VCaP (cell line): ENCODE data around the gene NEUROG2.
"Not testable (repeated sequence)": the region's sequence is repeated elsewhere in the genome, so short reads cannot be mapped to it uniquely, and the experiment has no call there.

Source experiments
- H3K27ac ChIP-seq: fragments of 450-650 bp; 2 replicates; pipeline ENCODE4 v1.5.1; 2017
- TF ChIP-seq, protein P1 (sequence below): fragments of 450-650 bp; conservative IDR thresholded peaks from 2 replicates; pipeline ENCODE4 v1.5.1; 2017; ENCODE audit warnings: mild to moderate bottlenecking, moderate library complexity

The NEUROG2 gene

DNA sequence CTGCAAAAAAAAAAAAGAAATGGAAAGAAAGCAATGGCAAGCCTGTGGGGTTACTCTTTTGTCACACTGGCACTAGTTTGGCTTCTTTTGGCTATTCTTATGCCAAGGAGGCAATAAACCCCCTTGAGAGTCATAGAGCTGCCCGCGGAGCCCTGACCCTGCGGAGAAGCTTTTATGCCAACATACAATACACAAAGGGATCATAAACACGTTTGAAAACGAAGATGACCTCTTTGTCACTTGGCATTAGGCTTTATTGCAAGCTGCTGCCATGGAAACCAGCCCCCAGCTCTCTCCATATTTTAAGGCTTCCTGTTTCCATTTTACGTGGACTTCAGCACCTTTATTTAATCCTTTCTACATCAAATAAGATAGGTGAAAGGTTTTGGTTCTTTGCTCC, 7.6 kb downstream of the NEUROG2 start:
- TF ChIP-seq, protein P1, sequence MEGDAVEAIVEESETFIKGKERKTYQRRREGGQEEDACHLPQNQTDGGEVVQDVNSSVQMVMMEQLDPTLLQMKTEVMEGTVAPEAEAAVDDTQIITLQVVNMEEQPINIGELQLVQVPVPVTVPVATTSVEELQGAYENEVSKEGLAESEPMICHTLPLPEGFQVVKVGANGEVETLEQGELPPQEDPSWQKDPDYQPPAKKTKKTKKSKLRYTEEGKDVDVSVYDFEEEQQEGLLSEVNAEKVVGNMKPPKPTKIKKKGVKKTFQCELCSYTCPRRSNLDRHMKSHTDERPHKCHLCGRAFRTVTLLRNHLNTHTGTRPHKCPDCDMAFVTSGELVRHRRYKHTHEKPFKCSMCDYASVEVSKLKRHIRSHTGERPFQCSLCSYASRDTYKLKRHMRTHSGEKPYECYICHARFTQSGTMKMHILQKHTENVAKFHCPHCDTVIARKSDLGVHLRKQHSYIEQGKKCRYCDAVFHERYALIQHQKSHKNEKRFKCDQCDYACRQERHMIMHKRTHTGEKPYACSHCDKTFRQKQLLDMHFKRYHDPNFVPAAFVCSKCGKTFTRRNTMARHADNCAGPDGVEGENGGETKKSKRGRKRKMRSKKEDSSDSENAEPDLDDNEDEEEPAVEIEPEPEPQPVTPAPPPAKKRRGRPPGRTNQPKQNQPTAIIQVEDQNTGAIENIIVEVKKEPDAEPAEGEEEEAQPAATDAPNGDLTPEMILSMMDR: no peak
- H3K27ac ChIP-seq: no peak overlapping the region

DNA sequence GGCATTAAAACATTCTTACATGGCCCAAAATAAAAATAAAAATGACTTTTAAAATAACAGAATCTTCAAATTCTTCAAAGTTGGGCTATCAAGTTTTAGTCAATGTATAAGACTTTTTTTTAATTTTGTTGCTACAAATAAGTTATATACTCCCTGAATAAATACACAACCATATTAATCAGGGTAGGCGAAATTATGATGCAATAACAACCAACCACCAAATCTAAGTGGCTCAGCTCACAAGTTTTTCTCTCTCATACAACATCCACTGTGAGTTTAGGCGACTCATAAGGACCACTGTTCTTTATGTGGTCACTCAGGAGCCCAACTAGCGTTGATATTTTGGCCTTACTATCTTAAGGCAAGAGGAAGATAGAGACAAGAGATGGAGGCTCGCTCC, 11.2 kb downstream of the NEUROG2 start:
- TF ChIP-seq, protein P1: no peak
- no peak overlapping the region for H3K27ac ChIP-seq

DNA sequence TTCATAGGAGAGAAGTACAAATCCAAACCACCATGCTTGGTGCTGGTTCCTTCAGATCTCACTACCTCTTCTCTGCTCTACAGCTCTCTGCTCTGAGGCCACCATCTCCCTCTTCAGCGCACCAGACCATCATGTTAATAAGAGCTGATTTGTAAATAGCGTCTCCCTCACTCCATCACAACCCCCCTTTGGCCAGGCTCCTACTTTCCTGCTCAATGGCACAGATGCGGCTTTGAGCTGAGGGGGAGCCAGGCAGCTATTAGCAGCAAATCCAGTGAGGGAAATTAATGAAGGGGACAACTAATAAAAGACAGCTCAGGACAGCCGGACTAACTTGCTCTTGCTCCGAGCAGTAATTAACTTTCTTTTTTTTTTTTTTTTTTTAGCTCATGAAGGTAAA, 13.1 kb downstream of the NEUROG2 start:
- TF ChIP-seq, protein P1: no peak
- H3K27ac ChIP-seq: no peak overlapping the region

DNA sequence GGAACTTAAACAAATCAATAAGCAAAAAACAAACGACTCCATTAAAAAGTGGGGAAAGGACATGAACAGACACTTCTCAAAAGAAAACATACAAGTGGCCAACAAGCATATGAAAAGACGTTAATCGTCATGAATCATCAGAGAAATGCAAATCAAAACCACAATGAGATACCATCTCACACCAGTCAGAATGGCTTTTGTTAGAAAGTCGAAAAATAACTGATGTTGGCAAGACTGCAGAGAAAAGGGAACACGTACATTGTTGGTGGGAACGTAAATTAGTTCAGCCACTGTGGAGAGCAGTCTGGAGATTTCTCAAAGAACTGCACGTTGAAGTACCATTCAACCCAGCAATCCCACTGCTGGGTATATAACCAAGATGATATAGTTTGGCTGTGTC, 23.7 kb downstream of the NEUROG2 start:
- TF ChIP-seq, protein P1: no peak

DNA sequence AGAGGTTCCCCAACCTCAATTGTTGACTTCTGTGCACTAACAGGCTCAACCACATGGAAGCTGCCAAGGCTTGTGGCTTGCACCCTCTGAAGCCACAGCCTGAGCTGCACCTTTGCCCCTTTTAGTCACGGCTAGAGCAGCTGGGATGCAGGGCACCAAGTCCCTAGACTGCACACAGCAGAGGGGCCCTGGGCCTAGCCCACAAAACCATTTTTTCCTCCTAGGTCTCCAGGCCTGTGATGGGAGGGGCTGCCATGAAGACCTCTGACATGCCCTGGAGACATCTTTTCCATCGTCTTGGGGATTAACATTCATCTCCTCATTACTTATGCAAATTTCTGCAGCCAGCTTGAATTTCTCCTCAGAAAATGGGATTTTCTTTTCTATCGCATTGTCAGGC, 25.2 kb downstream of the NEUROG2 start:
- H3K27ac ChIP-seq: not testable (repeated sequence)

More for the DNA sequence above, 23.7 kb downstream of the NEUROG2 start:
- H3K27ac ChIP-seq: no peak overlapping the region

DNA sequence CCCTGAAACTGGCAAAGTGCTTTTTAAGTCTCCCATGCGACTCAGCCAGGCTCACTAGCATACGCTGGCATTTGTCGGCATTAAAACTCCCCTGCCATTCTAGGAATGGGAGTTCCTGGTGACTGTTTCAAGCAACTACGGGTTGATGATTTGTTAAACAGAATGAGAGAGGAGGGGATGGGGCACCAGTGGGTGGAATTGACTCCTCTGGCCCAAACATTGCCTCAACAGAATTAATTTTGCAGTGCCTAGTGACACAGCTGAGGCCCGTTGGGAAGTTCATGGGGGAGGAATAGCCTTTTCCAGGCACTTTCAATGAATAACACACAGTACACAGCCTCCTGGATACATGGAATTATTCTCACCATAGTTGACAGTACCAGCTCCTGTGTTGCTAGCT, 30.1 kb downstream of the NEUROG2 start:
- TF ChIP-seq, protein P1: no peak
- no peak overlapping the region for H3K27ac ChIP-seq

DNA sequence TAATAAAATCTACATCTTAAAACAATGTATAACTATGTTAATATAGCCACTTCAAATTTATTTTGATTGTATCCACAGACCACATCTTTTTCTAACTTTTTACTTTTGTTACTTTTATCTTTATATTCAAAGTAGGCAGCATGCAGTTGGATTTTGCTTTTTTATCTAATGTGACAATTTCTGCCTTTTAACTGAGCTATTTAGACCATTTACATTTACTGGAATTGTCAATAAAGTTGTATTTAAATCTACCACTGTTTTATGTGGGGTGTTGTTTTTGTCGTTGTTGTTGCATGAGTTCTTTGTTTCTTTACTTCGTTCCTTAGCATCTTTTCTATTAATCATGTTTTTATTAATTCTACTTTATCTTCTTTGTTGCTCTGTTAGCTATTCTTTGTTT, 42.0 kb downstream of the NEUROG2 start:
- no peak overlapping the region for H3K27ac ChIP-seq
- TF ChIP-seq, protein P1: no peak

DNA sequence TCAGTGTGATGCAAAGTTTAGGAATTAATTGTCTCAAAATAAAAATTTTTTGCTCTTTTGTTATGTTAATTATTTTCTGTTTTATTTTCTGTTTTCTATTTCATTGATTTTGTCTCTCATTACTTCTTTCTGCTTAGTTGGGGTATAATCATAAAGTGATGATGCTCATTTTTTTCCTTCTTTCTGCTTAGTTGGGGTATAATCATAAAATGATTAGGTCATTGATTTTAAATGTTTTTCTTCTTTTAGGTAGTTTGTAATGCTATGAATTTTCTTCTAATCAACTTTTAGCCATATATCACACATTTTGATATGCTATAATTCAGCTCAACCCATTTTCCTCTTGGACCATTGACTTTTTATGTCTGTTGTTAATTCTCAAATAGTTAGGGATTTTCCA, 43.7 kb downstream of the NEUROG2 start:
- TF ChIP-seq, protein P1: no peak
- H3K27ac ChIP-seq: no peak overlapping the region
